Testis (tissue), 3 donors: Measurements from ENCODE around the gene FAM222A. TPM values are rescaled to one million over a fixed set of nuclear protein-coding genes. Genes with fewer than 3 reads are reported as not detected.

ENCODE experiments used
- DNase-seq: peaks from one replicate; pipeline ENCODE4 v3.0.0-alpha.2; 2019
- H3K27ac ChIP-seq, 2 donors: fragments of 200-600 bp; sonication (generic); one replicate each; pipeline ENCODE4 v1.5.1; 2019
- H3K27me3 ChIP-seq: fragments of 200-600 bp; sonication (generic); one replicate; pipeline ENCODE4 v1.5.1; 2019
- H3K36me3 ChIP-seq: fragments of 200-600 bp; sonication (generic); one replicate; pipeline ENCODE4 v1.5.1; 2017; ENCODE audit warnings: low read depth; ENCODE audit errors: missing control alignments
- H3K4me1 ChIP-seq: fragments of 200-600 bp; sonication (generic); one replicate; pipeline ENCODE4 v1.5.1; 2019
- H3K4me3 ChIP-seq, 2 donors: fragments of 200-600 bp; sonication (generic); one replicate each; pipeline ENCODE4 v1.5.1; 2017 to 2019
- H3K9me3 ChIP-seq: fragments of 200-600 bp; sonication (generic); one replicate; pipeline ENCODE4 v1.5.1; 2017
- CTCF ChIP-seq, 3 experiments: fragments of 450-650 bp in 2 of 3; fragments of 200-600 bp in 1 of 3; sonication (generic) in 1 of 3; IDR thresholded peaks; one replicate each; pipeline ENCODE4 v1.5.1; 2016 to 2019; ENCODE audit warnings: antibody characterized with exemption in 3 of 3, mild to moderate bottlenecking in 2 of 3, moderate library complexity in 1 of 3
- POLR2A ChIP-seq: fragments of 450-650 bp; IDR thresholded peaks from one replicate; pipeline ENCODE4 v1.6.1; 2017; ENCODE audit warnings: antibody characterized with exemption, mild to moderate bottlenecking, moderate library complexity
- WGBS, 2 donors: methylation state at CpG; one replicate each; pipeline ENCODE4 v1.1.5; 2018; 5-methylcytosine and 5-hydroxymethylcytosine counted together
- intact Hi-C: fragments of 100-400 bp; cut with DNase I; formaldehyde crosslinking; loops from one replicate; pipeline ENCODE4 v1.15.1; 2023; ENCODE audit warnings: low total_unique reads
- polyA plus RNA-seq: library from polyadenylated mRNA; stranded (reverse); fragments of 350-450 nt; fragmentation: Illumina TruSeq; extraction: RNeasy Lipid Tissue Mini Kit (QIAGEN cat#74804); gene quantifications from one replicate; pipeline ENCODE4 v1.2.3, GENCODE V29; 2014; ENCODE audit warnings: low read depth, low replicate concordance; ENCODE audit not compliant: insufficient read depth
- total RNA-seq, 2 donors: library from RNA; depleted of rRNA; stranded (reverse); fragments of >200 nt; gene quantifications; one replicate each; pipeline ENCODE4 v1.2.3, GENCODE V29; 2016

The FAM222A gene
- total and polyA plus RNA-seq, 3 donors from 2014 or later, result 34.5 to 78.6 (median 75.7) TPM

GRCh38 chr12:109772622-109773321 lies 59.1 kb downstream of the FAM222A start:
- no peak for DNase-seq
- H3K27me3 ChIP-seq, result no peaks in the 10 kb centered on the region
- H3K36me3 ChIP-seq, result no peaks in the 10 kb centered on the region
- intact Hi-C loops, result loop anchor here (5.0 kb wide), 1 partner anchor 255 kb away; no protein-coding TSS in a partner anchor
- 58 to 63% methylated on average over 11 to 12 of the region's 12 CpGs for WGBS, 2 donors
- H3K4me1 ChIP-seq, result peaks cover 19% of the 10 kb centered on the region
- TF ChIP-seq POLR2A (no peak), CTCF (IDR thresholded peaks at IDR 0.05) (no peak)
- no peaks in the 10 kb centered on the region for H3K9me3 ChIP-seq
- no peak overlapping the region for H3K27ac ChIP-seq
- H3K4me3 ChIP-seq, result no peak overlapping the region

- no peak overlapping the region for H3K4me3 ChIP-seq
- peak; percentile 58 for DNase-seq
- H3K27ac ChIP-seq, result no peak overlapping the region
- H3K27me3 ChIP-seq, result no peaks in the 10 kb centered on the region
- 53% methylated on average over 20 to 21 of the region's 21 CpGs for WGBS, 2 donors
- no peaks in the 10 kb centered on the region for H3K36me3 ChIP-seq
- H3K9me3 ChIP-seq, result no peaks in the 10 kb centered on the region
- intact Hi-C loops, result loop anchor here (5.0 kb wide), 1 partner anchor 256 kb away; no protein-coding TSS in a partner anchor
- peaks cover 19% of the 10 kb centered on the region for H3K4me1 ChIP-seq
- TF ChIP-seq POLR2A (no peak), CTCF (IDR thresholded peaks at IDR 0.05) (no peak)
These were observed 59.9 kb downstream of the FAM222A start for GRCh38 chr12:109773384-109774011.

GRCh38 chr12:109775172-109775881 lies 61.7 kb downstream of the FAM222A start:
- peak; percentile 81 for DNase-seq
- Histone ChIP-seq H3K36me3 (no peaks in the 10 kb centered on the region), H3K27ac (no peak overlapping the region), H3K9me3 (no peaks in the 10 kb centered on the region), H3K27me3 (no peaks in the 10 kb centered on the region), H3K4me1 (peaks cover 15% of the 10 kb centered on the region), H3K4me3 (no peak overlapping the region)
- 41 to 56% methylated on average over 10 of the region's 10 CpGs for WGBS, 2 donors
- TF ChIP-seq CTCF (IDR thresholded peaks at IDR 0.05) (peak; percentile 70 to 83 (median 74)), POLR2A (no peak)
- intact Hi-C loops, result no loop called here

GRCh38 chr12:109776624-109777023 lies 63.0 kb downstream of the FAM222A start:
- Histone ChIP-seq H3K4me1 (peaks cover 6% of the 10 kb centered on the region), H3K4me3 (no peak overlapping the region), H3K27me3 (no peaks in the 10 kb centered on the region), H3K36me3 (no peaks in the 10 kb centered on the region), H3K27ac (no peak overlapping the region), H3K9me3 (no peaks in the 10 kb centered on the region)
- WGBS, 2 donors, result 68 to 70% methylated on average over 9 of the region's 9 CpGs
- TF ChIP-seq CTCF (IDR thresholded peaks at IDR 0.05) (no peak), POLR2A (no peak)
- intact Hi-C loops, result no loop called here
- DNase-seq, result no peak
